Cardiac fibroblast (primary cell): ENCODE measurements around the gene PSG1.
A peak's percentile ranks its signal among the peaks of the same experiment; 100 is the strongest.
"Not testable (repeated sequence)": the region's sequence is repeated elsewhere in the genome, so short reads cannot be mapped to it uniquely, and the experiment has no call there.

ENCODE experiments used
- DNase-seq, 2 donors: peaks; one replicate each; pipeline versions ENCODE4 v3.0.0 to v3.0.0-alpha.2; 2010; ENCODE audit warnings: low read depth in 2 of 2
- H3K4me3 ChIP-seq, 2 donors: replicated peaks in 1 of 2; 1 replicate in 1 of 2; 2 replicates in 1 of 2; pipeline ENCODE4 v1.5.1; 2011; ENCODE audit warnings: low read depth in 2 of 2, low read length in 2 of 2, mild to moderate bottlenecking in 2 of 2, moderate library complexity in 1 of 2
- CTCF ChIP-seq: IDR thresholded peaks from one replicate; pipeline ENCODE4 v1.5.1; 2011; ENCODE audit warnings: low read depth, mild to moderate bottlenecking, low read length, inconsistent platforms

PSG1 gene

GRCh38 chr19:42912941-42913340, 33.4 kb upstream of the PSG1 start:
- DNase-seq, H3K4me3 ChIP-seq: not testable (repeated sequence)

- DNase-seq, H3K4me3 ChIP-seq: not testable (repeated sequence)
Measured at GRCh38 chr19:42911731-42912130, 32.2 kb upstream of the PSG1 start.

- not testable (repeated sequence) for DNase-seq, H3K4me3 ChIP-seq
Measured at GRCh38 chr19:42906162-42906561, 26.6 kb upstream of the PSG1 start.

GRCh38 chr19:42900561-42900960, 21.0 kb upstream of the PSG1 start:
- not testable (repeated sequence) for H3K4me3 ChIP-seq, DNase-seq

GRCh38 chr19:42899674-42900073, 20.2 kb upstream of the PSG1 start:
- not testable (repeated sequence) for DNase-seq, H3K4me3 ChIP-seq

GRCh38 chr19:42899110-42899509, 19.6 kb upstream of the PSG1 start:
- not testable (repeated sequence) for DNase-seq

GRCh38 chr19:42898656-42899055, 19.1 kb upstream of the PSG1 start:
- H3K4me3 ChIP-seq, DNase-seq: not testable (repeated sequence)

More at GRCh38 chr19:42899110-42899509, 19.6 kb upstream of the PSG1 start:
- not testable (repeated sequence) for H3K4me3 ChIP-seq

- DNase-seq, H3K4me3 ChIP-seq: not testable (repeated sequence)
Measured at GRCh38 chr19:42897729-42898128, 18.2 kb upstream of the PSG1 start.

- H3K4me3 ChIP-seq, DNase-seq: not testable (repeated sequence)
Measured at GRCh38 chr19:42890446-42890845, 10.9 kb upstream of the PSG1 start.

GRCh38 chr19:42887876-42888445, 8.4 kb upstream of the PSG1 start:
- not testable (repeated sequence) for H3K4me3 ChIP-seq, DNase-seq

GRCh38 chr19:42882730-42883129, 3.2 kb upstream of the PSG1 start:
- DNase-seq = not testable (repeated sequence)

GRCh38 chr19:42882010-42882409, 2.5 kb upstream of the PSG1 start:
- not testable (repeated sequence) for H3K4me3 ChIP-seq, DNase-seq

More at GRCh38 chr19:42882730-42883129, 3.2 kb upstream of the PSG1 start:
- not testable (repeated sequence) for H3K4me3 ChIP-seq

- DNase-seq = peak in 1 of 2 donors; percentile 29
- TF ChIP-seq CTCF = peak; percentile 65
- not testable (repeated sequence) for H3K4me3 ChIP-seq
Measured at GRCh38 chr19:42881279-42881678, 1.8 kb upstream of the PSG1 start.

- DNase-seq, H3K4me3 ChIP-seq: not testable (repeated sequence)
Measured at GRCh38 chr19:42880621-42881020, 1.1 kb upstream of the PSG1 start.

GRCh38 chr19:42876596-42876995, 2.9 kb downstream of the PSG1 start:
- H3K4me3 ChIP-seq = not testable (repeated sequence)
- DNase-seq = peak in 1 of 2 donors; percentile 41

GRCh38 chr19:42875881-42876280, 3.6 kb downstream of the PSG1 start:
- not testable (repeated sequence) for H3K4me3 ChIP-seq, DNase-seq

- DNase-seq = peak; percentile 8 to 78
- not testable (repeated sequence) for H3K4me3 ChIP-seq
Measured at GRCh38 chr19:42874901-42875813, 4.4 kb downstream of the PSG1 start.

- DNase-seq = not testable (repeated sequence)
Measured at GRCh38 chr19:42874136-42874535, 5.4 kb downstream of the PSG1 start.

More at GRCh38 chr19:42874136-42874535, 5.4 kb downstream of the PSG1 start:
- H3K4me3 ChIP-seq = not testable (repeated sequence)
